Body of pancreas (tissue), 4 donors: ENCODE results near the gene CCNL2. TPM values are rescaled to one million over a fixed set of nuclear protein-coding genes. Genes with fewer than 3 reads are reported as not detected.
A peak's percentile ranks its signal among the peaks of the same experiment; 100 is the strongest.

ENCODE experiments used
- ATAC-seq: fragments of 150-250 bp; one replicate; pipeline ENCODE4 v1.9.1; 2016
- DNase-seq, 4 donors: peaks; one replicate each; pipeline ENCODE4 v3.0.0-alpha.2; 2019
- H3K27ac ChIP-seq, 4 donors: fragments of 200-600 bp; sonication (generic); 1 replicate in 3 of 4; 2 replicates in 1 of 4; pipeline versions ENCODE4 v1.5.1 to v1.6.1; 2016 to 2019; ENCODE audit warnings: mild to moderate bottlenecking in 1 of 4, mixed read lengths in 1 of 4, moderate library complexity in 1 of 4
- H3K27me3 ChIP-seq, 2 donors: fragments of 200-600 bp; sonication (generic); one replicate each; pipeline ENCODE4 v1.6.0; 2016; ENCODE audit warnings: mild to moderate bottlenecking in 1 of 2
- H3K36me3 ChIP-seq, 2 donors: fragments of 200-600 bp; sonication (generic); replicated peaks in 1 of 2; 2 replicates each; pipeline ENCODE4 v1.5.1; 2016; ENCODE audit warnings: low read depth in 2 of 2; ENCODE audit not compliant: insufficient read depth in 1 of 2
- H3K4me1 ChIP-seq: fragments of 200-600 bp; sonication (generic); one replicate; pipeline ENCODE4 v1.6.0; 2016
- H3K4me3 ChIP-seq, 2 donors: fragments of 200-600 bp; sonication (generic); 1 replicate in 1 of 2; 2 replicates in 1 of 2; pipeline ENCODE4 v1.5.1; 2016 to 2019
- H3K9me3 ChIP-seq, 3 donors: fragments of 200-600 bp; sonication (generic); 1 replicate in 2 of 3; 2 replicates in 1 of 3; pipeline ENCODE4 v1.5.1; 2016
- CTCF ChIP-seq, 7 experiments: fragments of 450-650 bp in 4 of 7; fragments of 200-600 bp in 3 of 7; sonication (generic) in 3 of 7; IDR thresholded peaks; one replicate each; pipeline ENCODE4 v1.5.1; 2016 to 2019; ENCODE audit warnings: antibody characterized with exemption in 7 of 7
- POLR2A ChIP-seq, 3 donors: fragments of 450-650 bp; IDR thresholded peaks; one replicate each; pipeline ENCODE4 v1.6.1; 2016; ENCODE audit warnings: antibody characterized with exemption in 3 of 3, mild to moderate bottlenecking in 2 of 3
- WGBS, 2 donors: methylation state at CpG; one replicate each; pipeline ENCODE4 v1.1.5; 2017; 5-methylcytosine and 5-hydroxymethylcytosine counted together
- intact Hi-C: fragments of 100-400 bp; cut with DNase I; formaldehyde crosslinking; loops from one replicate; pipeline ENCODE4 v1.15.1; 2023
- total RNA-seq, 2 donors: library from RNA; depleted of rRNA; stranded (reverse); fragments of >200 nt; gene quantifications; one replicate each; pipeline ENCODE4 v1.1.0, GENCODE V29; 2016

Gene CCNL2
- total RNA-seq, 2 donors from 2014 or later: 225 to 246 TPM

- Histone ChIP-seq H3K27ac (peak overlapping the region in 1 of 4 donors; percentile 50), H3K27me3 (no peaks in the 10 kb centered on the region), H3K4me3 (no peak overlapping the region), H3K4me1 (peaks cover 55% of the 10 kb centered on the region), H3K36me3 (no peaks in the 10 kb centered on the region), H3K9me3 (no peaks in the 10 kb centered on the region)
- intact Hi-C loops: no loop called here
- 73 to 76% methylated on average over 15 to 23 of the region's 26 CpGs for WGBS, 2 donors
- DNase-seq: no peak
- no peak for TF ChIP-seq CTCF (IDR thresholded peaks at IDR 0.05)
- TF ChIP-seq POLR2A (IDR thresholded peaks at IDR 0.05): no peak
- no peak for ATAC-seq
Measured at GRCh38 chr1:1440262-1441001, 41.3 kb upstream of the CCNL2 start.

- Histone ChIP-seq H3K27me3 (no peaks in the 10 kb centered on the region), H3K4me3 (no peak overlapping the region), H3K27ac (no peak overlapping the region), H3K9me3 (no peaks in the 10 kb centered on the region), H3K36me3 (no peaks in the 10 kb centered on the region), H3K4me1 (peaks cover 62% of the 10 kb centered on the region)
- TF ChIP-seq POLR2A (IDR thresholded peaks at IDR 0.05) (no peak), CTCF (IDR thresholded peaks at IDR 0.05) (no peak)
- intact Hi-C loops: loop anchor here (5.0 kb wide), 1 partner anchor 37 kb away; no protein-coding TSS in a partner anchor
- ATAC-seq (no peak), DNase-seq (no peak)
- 88 to 91% methylated on average over 26 to 48 of the region's 82 CpGs for WGBS, 2 donors
Measured at GRCh38 chr1:1439546-1440261, 40.6 kb upstream of the CCNL2 start.

- no peak for DNase-seq
- Histone ChIP-seq H3K4me1 (peaks cover 72% of the 10 kb centered on the region), H3K4me3 (no peak overlapping the region), H3K9me3 (no peaks in the 10 kb centered on the region), H3K36me3 (no peaks in the 10 kb centered on the region), H3K27me3 (no peaks in the 10 kb centered on the region), H3K27ac (peak overlapping the region in 3 of 4 donors; percentile 54 to 94 (median 80))
- TF ChIP-seq CTCF (IDR thresholded peaks at IDR 0.05) (no peak), POLR2A (IDR thresholded peaks at IDR 0.05) (no peak)
- WGBS, 2 donors: 84 to 90% methylated on average over 8 to 40 of the region's 45 CpGs
- intact Hi-C loops: loop anchor here (5.0 kb wide), 1 partner anchor 36 kb away; no protein-coding TSS in a partner anchor
- ATAC-seq: no peak
Measured at GRCh38 chr1:1438531-1439381, 39.6 kb upstream of the CCNL2 start.

GRCh38 chr1:1437904-1438376, 38.8 kb upstream of the CCNL2 start:
- Histone ChIP-seq H3K4me3 (no peak overlapping the region), H3K27me3 (no peaks in the 10 kb centered on the region), H3K36me3 (no peaks in the 10 kb centered on the region), H3K4me1 (peaks cover 80% of the 10 kb centered on the region), H3K9me3 (no peaks in the 10 kb centered on the region), H3K27ac (peak overlapping the region; percentile 54 to 94 (median 79))
- intact Hi-C loops: loop anchor here (5.0 kb wide), 1 partner anchor 36 kb away; no protein-coding TSS in a partner anchor
- TF ChIP-seq POLR2A (IDR thresholded peaks at IDR 0.05): peak; percentile 57 to 81 (median 78)
- peak in 5 of 7 experiments; percentile 21 to 67 (median 54) for TF ChIP-seq CTCF (IDR thresholded peaks at IDR 0.05)
- DNase-seq: peak; percentile 83 to 91 (median 91)
- WGBS, 2 donors: 20 to 31% methylated on average over 2 to 11 of the region's 11 CpGs
- peak; percentile 57 for ATAC-seq
